Osteocyte (in vitro differentiated cells): ENCODE data around the gene DEPDC4. TPM values are rescaled to one million over a fixed set of nuclear protein-coding genes. Genes with fewer than 3 reads are reported as not detected.

Experiments used
- DNase-seq: peaks from one replicate; pipeline ENCODE4 v3.0.0; 2021; ENCODE audit warnings: mixed read lengths; ENCODE audit not compliant: unreplicated experiment; ENCODE audit errors: extremely low spot score
- H3K27ac Mint-ChIP-seq: one replicate; pipeline ENCODE4 v1.8.0; 2021; ENCODE audit warnings: mild to moderate bottlenecking, mixed read lengths; ENCODE audit not compliant: unreplicated experiment
- H3K27me3 Mint-ChIP-seq: one replicate; pipeline ENCODE4 v1.8.0; 2021; ENCODE audit warnings: mixed read lengths; ENCODE audit not compliant: unreplicated experiment
- H3K36me3 Mint-ChIP-seq: one replicate; pipeline ENCODE4 v1.8.0; 2021; ENCODE audit warnings: mixed read lengths; ENCODE audit not compliant: unreplicated experiment
- H3K4me1 Mint-ChIP-seq: one replicate; pipeline ENCODE4 v1.8.0; 2021; ENCODE audit warnings: mixed read lengths; ENCODE audit not compliant: unreplicated experiment
- H3K4me3 Mint-ChIP-seq: one replicate; pipeline ENCODE4 v1.8.0; 2021; ENCODE audit warnings: mild to moderate bottlenecking, moderate library complexity, mixed read lengths; ENCODE audit not compliant: unreplicated experiment
- H3K9me3 Mint-ChIP-seq: one replicate; pipeline ENCODE4 v1.8.0; 2021; ENCODE audit warnings: mixed read lengths; ENCODE audit not compliant: unreplicated experiment
- total RNA-seq: library from RNA; stranded (reverse); gene quantifications from 2 replicates; pipeline ENCODE4 v1.2.1, GENCODE V29; 2021
- TF ChIP-seq, protein P1 (sequence below): fragments of 200-600 bp; sonication (generic); IDR thresholded peaks from 2 replicates; pipeline ENCODE4 v1.5.0; 2021; ENCODE audit warnings: antibody characterized with exemption, mild to moderate bottlenecking, moderate library complexity

Gene DEPDC4
- total RNA-seq, 1 donor from 2014 or later = 1.4 TPM

DNA sequence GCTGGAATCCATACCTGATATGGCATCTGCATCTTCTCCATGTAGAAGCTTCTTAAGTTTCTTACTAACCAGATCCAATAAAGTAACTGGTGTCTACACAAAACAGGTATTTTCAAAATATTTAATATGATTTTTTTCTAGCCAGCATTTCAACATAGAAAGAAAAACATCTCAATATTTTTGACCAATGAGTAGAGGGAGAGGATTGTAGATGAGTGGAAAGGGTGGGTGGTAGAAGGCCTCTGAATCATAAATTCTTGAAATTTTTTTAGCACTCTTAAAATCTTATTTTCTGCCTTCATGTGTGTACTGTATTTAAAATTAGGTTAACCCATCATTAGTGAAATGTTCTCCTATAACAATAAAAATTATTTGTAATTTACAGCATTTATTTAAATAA, 18.0 kb downstream of the DEPDC4 start:
- Mint-ChIP-seq H3K4me1 (peaks cover 8% of the 10 kb centered on the region), H3K4me3 (no peak overlapping the region), H3K36me3 (no peaks in the 10 kb centered on the region), H3K27me3 (no peaks in the 10 kb centered on the region), H3K9me3 (no peaks in the 10 kb centered on the region), H3K27ac (no peak overlapping the region)
- TF ChIP-seq, protein P1, sequence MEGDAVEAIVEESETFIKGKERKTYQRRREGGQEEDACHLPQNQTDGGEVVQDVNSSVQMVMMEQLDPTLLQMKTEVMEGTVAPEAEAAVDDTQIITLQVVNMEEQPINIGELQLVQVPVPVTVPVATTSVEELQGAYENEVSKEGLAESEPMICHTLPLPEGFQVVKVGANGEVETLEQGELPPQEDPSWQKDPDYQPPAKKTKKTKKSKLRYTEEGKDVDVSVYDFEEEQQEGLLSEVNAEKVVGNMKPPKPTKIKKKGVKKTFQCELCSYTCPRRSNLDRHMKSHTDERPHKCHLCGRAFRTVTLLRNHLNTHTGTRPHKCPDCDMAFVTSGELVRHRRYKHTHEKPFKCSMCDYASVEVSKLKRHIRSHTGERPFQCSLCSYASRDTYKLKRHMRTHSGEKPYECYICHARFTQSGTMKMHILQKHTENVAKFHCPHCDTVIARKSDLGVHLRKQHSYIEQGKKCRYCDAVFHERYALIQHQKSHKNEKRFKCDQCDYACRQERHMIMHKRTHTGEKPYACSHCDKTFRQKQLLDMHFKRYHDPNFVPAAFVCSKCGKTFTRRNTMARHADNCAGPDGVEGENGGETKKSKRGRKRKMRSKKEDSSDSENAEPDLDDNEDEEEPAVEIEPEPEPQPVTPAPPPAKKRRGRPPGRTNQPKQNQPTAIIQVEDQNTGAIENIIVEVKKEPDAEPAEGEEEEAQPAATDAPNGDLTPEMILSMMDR = no peak
- no peak for DNase-seq

- H3K9me3 Mint-ChIP-seq = no peaks in the 10 kb centered on the region
- DNase-seq = no peak
- peaks cover 8% of the 10 kb centered on the region for H3K4me1 Mint-ChIP-seq
- H3K36me3 Mint-ChIP-seq = no peaks in the 10 kb centered on the region
- H3K4me3 Mint-ChIP-seq = no peak overlapping the region
- H3K27ac Mint-ChIP-seq = no peak overlapping the region
- H3K27me3 Mint-ChIP-seq = no peaks in the 10 kb centered on the region
- TF ChIP-seq, protein P1 = no peak
These were observed 19.1 kb downstream of the DEPDC4 start for GRCh38 chr12:100247765-100248164.

GRCh38 chr12:100243137-100243536, 23.7 kb downstream of the DEPDC4 start:
- Mint-ChIP-seq H3K4me1 (no peaks in the 10 kb centered on the region), H3K36me3 (no peaks in the 10 kb centered on the region), H3K9me3 (no peaks in the 10 kb centered on the region), H3K27ac (no peak overlapping the region), H3K4me3 (no peak overlapping the region), H3K27me3 (no peaks in the 10 kb centered on the region)
- TF ChIP-seq, protein P1 = no peak
- no peak for DNase-seq

GRCh38 chr12:100239589-100239988, 27.3 kb downstream of the DEPDC4 start:
- Mint-ChIP-seq H3K27me3 (no peaks in the 10 kb centered on the region), H3K4me1 (no peaks in the 10 kb centered on the region), H3K36me3 (no peaks in the 10 kb centered on the region), H3K4me3 (no peak overlapping the region), H3K9me3 (no peaks in the 10 kb centered on the region), H3K27ac (no peak overlapping the region)
- DNase-seq = no peak
- TF ChIP-seq, protein P1 = no peak

DNA sequence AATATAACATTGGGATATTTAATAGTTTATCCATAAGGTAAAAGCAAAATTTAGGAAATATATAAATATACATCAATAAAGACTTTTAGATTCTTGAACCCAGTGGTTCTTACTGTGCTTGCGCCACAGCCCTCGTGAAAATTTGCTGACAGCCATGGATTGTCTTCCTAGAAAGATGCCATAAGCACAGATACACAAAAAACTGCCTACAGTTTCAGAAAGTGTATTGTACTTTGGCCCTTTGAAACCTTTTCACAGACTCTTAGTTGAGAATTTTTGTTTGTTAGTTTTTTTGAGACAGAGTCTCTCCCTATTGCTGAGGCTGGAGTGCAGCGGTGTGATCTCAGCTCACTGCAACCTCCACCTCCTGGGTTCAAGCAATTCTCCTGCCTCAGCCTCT, 28.1 kb downstream of the DEPDC4 start:
- TF ChIP-seq, protein P1 = no peak
- H3K4me1 Mint-ChIP-seq = peaks cover 6% of the 10 kb centered on the region
- H3K27ac Mint-ChIP-seq = no peak overlapping the region

More for the DNA sequence above, 28.1 kb downstream of the DEPDC4 start:
- Mint-ChIP-seq H3K36me3 (no peaks in the 10 kb centered on the region), H3K27me3 (no peaks in the 10 kb centered on the region), H3K9me3 (no peaks in the 10 kb centered on the region), H3K4me3 (no peak overlapping the region)
- no peak for DNase-seq
